RWPE1 (cell line): ENCODE measurements around the gene MROH8.

Source experiments
- CTCF ChIA-PET: fragments of 350-600 bp; sonication (Branson Sonifier 250); formaldehyde crosslinking; extraction: SDS; loops from one replicate; lab custom pipeline; 2021; lab: Yijun Ruan, JAX
- POLR2A ChIA-PET: fragments of 400-600 bp; formaldehyde crosslinking; extraction: SDS; loops from one replicate; lab custom pipeline; 2020; ENCODE audit warnings: antibody characterized with exemption; ENCODE audit not compliant: low non-redundant PET; lab: Yijun Ruan, JAX
- DNase-seq: peaks from one replicate; pipeline ENCODE4 v3.0.0; 2012; ENCODE audit warnings: low spot score
- H3K27ac ChIP-seq: fragments of 450-650 bp; 2 replicates; pipeline ENCODE4 v1.5.1; 2017
- CTCF ChIP-seq: fragments of 450-650 bp; conservative IDR thresholded peaks from 2 replicates; pipeline ENCODE4 v1.5.1; 2017; ENCODE audit warnings: low read depth, mild to moderate bottlenecking

Gene MROH8

GRCh38 chr20:37193821-37194220 lies 14.5 kb upstream of the MROH8 start:
- ChIA-PET POLR2A (interaction anchor here (0.6 kb wide), 1 partner anchor 334 kb away, joined by 3 read pairs; no protein-coding TSS in a partner anchor), CTCF (interaction anchor here (0.6 to 1.2 kb wide), 2 partner anchors 15 to 523 kb away, joined by 4 to 8 read pairs; partner anchors contain the start of genes MROH8 and RPN2)
- H3K27ac ChIP-seq = peak overlapping the region; percentile 50
- no peak for DNase-seq
- no peak for TF ChIP-seq CTCF

GRCh38 chr20:37193226-37193625 lies 13.9 kb upstream of the MROH8 start:
- no peak for DNase-seq
- POLR2A ChIA-PET = interaction anchor here (0.6 kb wide), 1 partner anchor 334 kb away, joined by 3 read pairs; no protein-coding TSS in a partner anchor
- CTCF ChIA-PET = interaction anchor here (0.5 to 1.2 kb wide), 3 partner anchors 14 to 523 kb away, joined by 3 to 8 read pairs (median 4); partner anchors contain the start of genes MROH8 and RPN2
- no peak for TF ChIP-seq CTCF
- H3K27ac ChIP-seq = no peak overlapping the region

GRCh38 chr20:37192137-37192854 lies 12.9 kb upstream of the MROH8 start:
- ChIA-PET POLR2A (interaction anchor here (0.9 kb wide), 1 partner anchor 14 kb away, joined by 3 read pairs; no protein-coding TSS in a partner anchor), CTCF (interaction anchor here (0.5 to 1.9 kb wide), 24 partner anchors 8 to 1188 kb away, joined by 3 to 15 read pairs (median 4); partner anchors contain the start of genes MROH8 and RPN2)
- peak; percentile 93 for DNase-seq
- no peak overlapping the region for H3K27ac ChIP-seq
- TF ChIP-seq CTCF = peak; percentile 100

- DNase-seq = no peak
- ChIA-PET CTCF (interaction anchor here (0.6 to 1.6 kb wide), 4 partner anchors 8 to 1166 kb away, joined by 3 to 12 read pairs (median 3); no protein-coding TSS in a partner anchor), POLR2A (interaction anchor here (0.5 kb wide), 1 partner anchor 1219 kb away, joined by 4 read pairs; no protein-coding TSS in a partner anchor)
- no peak for TF ChIP-seq CTCF
- H3K27ac ChIP-seq = no peak overlapping the region
These were observed 11.2 kb upstream of the MROH8 start for GRCh38 chr20:37190354-37191112.

GRCh38 chr20:37189416-37190016 lies 10.2 kb upstream of the MROH8 start:
- no peak for TF ChIP-seq CTCF
- H3K27ac ChIP-seq = no peak overlapping the region
- DNase-seq = no peak
- POLR2A ChIA-PET = interaction anchor here (0.5 to 1.0 kb wide), 2 partner anchors 10 to 1220 kb away, joined by 3 to 4 read pairs; partner anchors contain the start of genes MROH8 and RPN2
- CTCF ChIA-PET = interaction anchor here (0.5 to 1.0 kb wide), 4 partner anchors 87 to 375 kb away, joined by 3 to 4 read pairs (median 4); no protein-coding TSS in a partner anchor
